Activated CD8-positive, alpha-beta T cell treated with anti-CD3 and anti-CD28 coated beads, Interleukin-2, amount 10 ng/mL, durations not matched to agents 7 days and 5 days (primary cell): ENCODE results near the gene CISH. TPM values are rescaled to one million over a fixed set of nuclear protein-coding genes. Genes with fewer than 3 reads are reported as not detected.
A peak's percentile ranks its signal among the peaks of the same experiment; 100 is the strongest.

Experiments used
- ATAC-seq: fragments of 150-1000 bp; cut with Tn5 transposase; one replicate; pipeline ENCODE4 v1.10.0; 2021; ENCODE audit warnings: moderate library complexity
- CTCF ChIA-PET: fragments of 350-600 bp; sonication (Branson Sonifier 250); formaldehyde crosslinking; loops from one replicate; lab custom pipeline; 2021; ENCODE audit warnings: antibody characterized with exemption; lab: Charles Lee
- POLR2A ChIA-PET: fragments of 350-600 bp; sonication (Branson Sonifier 250); formaldehyde crosslinking; loops from one replicate; lab custom pipeline; 2021; ENCODE audit warnings: antibody characterized with exemption; lab: Charles Lee
- DNase-seq: peaks from one replicate; pipeline ENCODE4 v3.0.0-alpha.2; 2020
- H3K27ac Mint-ChIP-seq: one replicate; pipeline ENCODE4 v1.8.0; 2021; ENCODE audit warnings: mild to moderate bottlenecking, mixed read lengths
- H3K27me3 Mint-ChIP-seq: one replicate; pipeline ENCODE4 v1.8.0; 2021; ENCODE audit warnings: low read depth, mixed read lengths
- H3K36me3 Mint-ChIP-seq: one replicate; pipeline ENCODE4 v1.8.0; 2021; ENCODE audit warnings: low read depth, mixed read lengths
- H3K4me1 Mint-ChIP-seq: one replicate; pipeline ENCODE4 v1.8.0; 2021; ENCODE audit warnings: low read depth, mixed read lengths
- H3K4me3 Mint-ChIP-seq: one replicate; pipeline ENCODE4 v1.8.0; 2021; ENCODE audit warnings: mild to moderate bottlenecking, mixed read lengths
- H3K9me3 Mint-ChIP-seq: one replicate; pipeline ENCODE4 v1.8.0; 2022; ENCODE audit warnings: mixed read lengths; ENCODE audit not compliant: insufficient read depth
- total RNA-seq, 2 experiments: library from RNA; stranded (reverse); gene quantifications; one replicate each; pipeline ENCODE4 v1.2.3, GENCODE V29; 2021

The CISH gene
- total RNA-seq, 2 experiments from 2014 or later = 380 to 394 TPM

GRCh38 chr3:50624634-50625033 is 13.1 kb upstream of the CISH start:
- H3K4me3 Mint-ChIP-seq = peak overlapping the region; percentile 67
- ATAC-seq (no peak), DNase-seq (no peak)
- ChIA-PET CTCF (interaction anchor here (0.9 to 29.5 kb wide), 7 partner anchors 9 to 748 kb away, joined by 3 to 1321 read pairs (median 5); partner anchors contain the start of genes C3orf18 and HEMK1), POLR2A (interaction anchor here (0.7 to 2.3 kb wide), 3 partner anchors 13 to 53 kb away, joined by 3 to 10 read pairs (median 3); no protein-coding TSS in a partner anchor)
- peaks cover 96% of the 10 kb centered on the region for H3K4me1 Mint-ChIP-seq
- no peaks in the 10 kb centered on the region for H3K9me3 Mint-ChIP-seq
- H3K36me3 Mint-ChIP-seq = peaks cover 87% of the 10 kb centered on the region
- no peaks in the 10 kb centered on the region for H3K27me3 Mint-ChIP-seq
- peak overlapping the region; percentile 88 for H3K27ac Mint-ChIP-seq

DNA sequence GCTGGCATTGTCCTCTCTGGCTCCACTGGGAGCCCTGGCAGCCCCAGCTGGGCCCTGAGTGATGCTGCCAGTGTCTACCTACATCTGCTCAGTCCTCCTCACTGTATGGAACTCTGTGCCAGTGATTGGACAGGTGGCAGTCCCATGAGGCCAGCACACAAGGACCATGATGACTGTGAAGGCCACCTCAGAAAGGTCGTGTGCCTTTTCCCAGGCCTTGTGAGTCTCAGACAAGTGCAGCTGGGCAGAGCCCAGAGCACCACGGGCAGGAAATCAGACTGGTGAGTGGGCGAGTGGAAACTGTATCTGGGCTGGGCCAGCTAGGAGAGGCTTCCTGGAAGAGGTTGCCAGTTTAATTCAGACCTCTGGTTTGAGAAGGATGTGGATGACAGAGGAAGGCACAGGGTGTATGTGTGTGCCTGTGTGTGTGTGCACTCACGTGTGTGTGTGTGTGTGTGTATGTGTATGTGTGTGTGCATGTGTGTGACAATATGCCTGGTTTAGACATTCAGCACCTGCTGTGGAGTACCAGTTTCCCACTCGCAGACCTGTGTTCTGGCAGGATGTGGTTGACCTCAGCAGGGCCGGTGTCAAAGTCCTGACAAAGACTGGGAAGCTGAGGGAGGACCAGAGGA is 12.4 kb upstream of the CISH start:
- Mint-ChIP-seq H3K27ac (peak overlapping the region; percentile 88), H3K27me3 (no peaks in the 10 kb centered on the region), H3K9me3 (no peaks in the 10 kb centered on the region), H3K36me3 (peaks cover 88% of the 10 kb centered on the region), H3K4me1 (peaks cover 96% of the 10 kb centered on the region), H3K4me3 (peak overlapping the region; percentile 67)
- DNase-seq (peak; percentile 64), ATAC-seq (peak; percentile 63)
- POLR2A ChIA-PET = interaction anchor here (0.7 to 2.3 kb wide), 7 partner anchors 11 to 55 kb away, joined by 3 to 10 read pairs (median 3); partner anchors contain the start of gene HEMK1
- CTCF ChIA-PET = interaction anchor here (0.8 to 29.5 kb wide), 9 partner anchors 8 to 748 kb away, joined by 3 to 1321 read pairs (median 4); partner anchors contain the start of genes C3orf18 and HEMK1

DNA sequence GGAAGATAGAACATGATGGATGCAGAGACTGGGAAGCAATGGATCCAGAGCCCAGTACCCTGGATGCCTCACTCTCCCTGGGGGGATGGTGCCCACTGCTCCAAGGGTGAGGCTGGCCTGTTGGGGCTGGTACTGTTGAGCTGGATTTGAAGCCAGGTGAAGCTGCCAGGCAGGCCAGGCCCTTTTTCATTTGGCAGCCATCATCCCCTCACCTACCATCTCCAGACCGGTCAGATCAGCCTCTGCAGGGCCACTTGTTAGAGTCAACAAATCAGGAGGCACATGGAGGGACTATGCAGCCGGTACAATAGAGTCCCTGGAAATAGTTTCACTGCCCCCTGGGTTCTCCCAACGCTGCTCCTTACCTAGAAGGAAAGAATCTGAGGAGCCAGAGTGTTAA is 11.3 kb upstream of the CISH start:
- peaks cover 90% of the 10 kb centered on the region for H3K36me3 Mint-ChIP-seq
- CTCF ChIA-PET = interaction anchor here (1.1 to 29.5 kb wide), 5 partner anchors 9 to 51 kb away, joined by 3 to 1321 read pairs (median 17); partner anchors contain the start of genes C3orf18 and HEMK1

GRCh38 chr3:50620820-50621219 is 9.2 kb upstream of the CISH start:
- H3K4me1 Mint-ChIP-seq = peaks cover 77% of the 10 kb centered on the region
- DNase-seq = no peak
- ChIA-PET CTCF (interaction anchor here (0.8 to 29.5 kb wide), 10 partner anchors 11 to 1048 kb away, joined by 3 to 1321 read pairs (median 43); partner anchors contain the start of genes C3orf18, DOCK3 and HEMK1), POLR2A (interaction anchor here (1.0 to 22.1 kb wide), 8 partner anchors 11 to 773 kb away, joined by 3 to 1664 read pairs (median 14); partner anchors contain the start of genes C3orf18, CISH and HEMK1)
- no peak for ATAC-seq
- H3K4me3 Mint-ChIP-seq = peak overlapping the region; percentile 95
- peaks cover 81% of the 10 kb centered on the region for H3K36me3 Mint-ChIP-seq
- no peaks in the 10 kb centered on the region for H3K9me3 Mint-ChIP-seq
- no peaks in the 10 kb centered on the region for H3K27me3 Mint-ChIP-seq
- H3K27ac Mint-ChIP-seq = peak overlapping the region; percentile 86

More for the DNA sequence above, 11.3 kb upstream of the CISH start:
- DNase-seq (no peak), ATAC-seq (no peak)
- peak overlapping the region; percentile 88 for H3K27ac Mint-ChIP-seq
- peaks cover 88% of the 10 kb centered on the region for H3K4me1 Mint-ChIP-seq
- no peaks in the 10 kb centered on the region for H3K9me3 Mint-ChIP-seq
- H3K27me3 Mint-ChIP-seq = no peaks in the 10 kb centered on the region
- POLR2A ChIA-PET = interaction anchor here (1.1 to 2.3 kb wide), 2 partner anchors 49 to 51 kb away, joined by 3 to 10 read pairs; no protein-coding TSS in a partner anchor
- H3K4me3 Mint-ChIP-seq = peak overlapping the region; percentile 1

DNA sequence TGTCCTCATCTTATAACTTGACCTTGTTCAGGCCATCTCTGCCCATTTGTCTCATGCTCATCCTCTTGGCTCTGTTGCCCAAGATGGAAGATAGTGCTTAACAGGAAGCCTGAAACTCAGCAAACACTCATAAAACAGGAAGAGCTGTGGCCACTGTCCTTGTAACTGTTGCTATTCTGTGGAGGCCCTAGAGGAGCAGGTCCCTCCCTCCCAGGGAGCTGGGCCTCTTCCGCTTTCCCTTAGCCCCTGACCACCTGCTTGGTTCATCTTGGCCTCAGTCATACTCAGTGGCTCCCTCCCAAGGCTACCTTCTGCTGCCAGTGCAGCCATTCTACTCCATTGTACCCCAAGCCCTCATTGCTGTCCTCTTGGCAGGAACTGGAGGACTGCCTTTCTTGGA is 8.8 kb upstream of the CISH start:
- peak overlapping the region; percentile 95 for H3K4me3 Mint-ChIP-seq
- H3K36me3 Mint-ChIP-seq = peaks cover 82% of the 10 kb centered on the region
- CTCF ChIA-PET = interaction anchor here (0.8 to 29.5 kb wide), 12 partner anchors 11 to 1049 kb away, joined by 3 to 1321 read pairs (median 46); partner anchors contain the start of genes C3orf18, DOCK3, HEMK1 and MANF
- H3K27ac Mint-ChIP-seq = peak overlapping the region; percentile 86
- no peak for DNase-seq
- H3K4me1 Mint-ChIP-seq = peaks cover 77% of the 10 kb centered on the region
- no peaks in the 10 kb centered on the region for H3K27me3 Mint-ChIP-seq
- ATAC-seq = no peak
- H3K9me3 Mint-ChIP-seq = no peaks in the 10 kb centered on the region
- POLR2A ChIA-PET = interaction anchor here (1.0 to 22.1 kb wide), 8 partner anchors 11 to 773 kb away, joined by 3 to 1664 read pairs (median 14); partner anchors contain the start of genes C3orf18, CISH and HEMK1

DNA sequence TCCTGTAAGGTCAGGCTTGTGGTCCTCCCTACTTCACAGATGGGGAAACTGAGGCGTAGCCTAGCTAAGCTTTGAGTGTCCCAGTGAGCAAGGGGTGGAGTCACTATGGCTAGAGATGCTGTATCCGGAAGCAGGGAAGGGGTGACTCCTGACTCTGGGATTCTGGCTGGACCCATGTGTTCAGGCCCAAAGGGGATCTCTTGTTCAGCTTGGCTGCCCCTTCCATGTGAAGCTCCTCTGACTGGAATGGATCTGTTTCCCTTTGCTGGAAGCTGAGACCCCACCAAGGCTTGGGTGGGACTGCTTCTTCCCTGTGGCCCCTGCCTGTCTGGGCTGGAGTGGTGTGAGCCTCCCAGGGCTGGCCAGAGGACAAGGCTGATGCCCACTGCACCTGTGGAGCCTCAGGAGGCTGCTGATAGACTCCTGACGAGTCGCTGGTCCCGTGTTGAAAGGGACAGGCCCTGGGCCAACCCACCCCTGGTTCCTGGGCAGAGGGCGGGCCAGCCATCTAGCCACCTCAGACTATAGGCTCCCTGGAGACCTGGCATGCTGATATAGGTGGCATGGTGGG is 6.4 kb upstream of the CISH start:
- DNase-seq = peak; percentile 58
- Mint-ChIP-seq H3K27me3 (no peaks in the 10 kb centered on the region), H3K4me1 (peaks cover 71% of the 10 kb centered on the region), H3K4me3 (peak overlapping the region; percentile 95), H3K36me3 (peaks cover 77% of the 10 kb centered on the region), H3K27ac (peak overlapping the region; percentile 86), H3K9me3 (no peaks in the 10 kb centered on the region)
- ChIA-PET POLR2A (interaction anchor here (0.8 to 22.1 kb wide), 15 partner anchors 9 to 882 kb away, joined by 3 to 1664 read pairs (median 6); partner anchors contain the start of genes C3orf18, CYB561D2, DCAF1 and HEMK1), CTCF (interaction anchor here (1.2 to 29.5 kb wide), 11 partner anchors 14 to 881 kb away, joined by 3 to 1321 read pairs (median 80); partner anchors contain the start of genes C3orf18, DCAF1, DOCK3 and HEMK1)
- no peak for ATAC-seq

DNA sequence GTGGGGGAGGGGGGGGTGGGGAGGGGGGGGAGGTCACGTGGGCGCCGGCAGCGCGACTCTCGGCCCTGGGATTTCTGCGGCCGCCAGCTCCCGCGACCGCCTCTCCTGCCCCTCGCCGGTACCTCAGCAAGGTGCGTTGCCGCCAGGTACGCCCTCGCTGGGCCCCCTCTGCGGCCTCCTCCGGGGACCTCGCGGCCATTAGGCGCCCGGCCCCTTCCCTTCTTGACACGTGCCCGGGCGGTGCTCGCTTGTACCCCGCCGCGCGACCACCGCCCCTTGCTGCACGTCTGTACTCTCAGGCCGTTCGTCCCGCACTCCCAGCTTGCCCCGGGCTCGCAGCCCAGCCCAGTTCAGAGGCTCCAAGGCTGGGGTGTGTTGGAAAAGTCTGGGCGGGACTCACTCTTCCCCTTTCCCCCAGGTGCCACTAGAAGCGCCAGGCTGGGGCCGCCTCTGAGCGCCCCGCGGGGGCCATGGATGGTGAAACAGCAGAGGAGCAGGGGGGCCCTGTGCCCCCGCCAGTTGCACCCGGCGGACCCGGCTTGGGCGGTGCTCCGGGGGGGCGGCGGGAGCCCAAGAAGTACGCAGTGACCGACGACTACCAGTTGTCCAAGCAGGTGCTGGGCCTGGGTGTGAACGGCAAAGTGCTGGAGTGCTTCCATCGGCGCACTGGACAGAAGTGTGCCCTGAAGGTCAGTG is 5.7 kb upstream of the CISH start, which contains the start of gene MAPKAPK3:
MAPKAPK3 (plus strand) TSS at position 56 of the 696 bp plus-strand sequence; CDS start at position 471, 415 bp downstream.
- ATAC-seq (peak; percentile 7), DNase-seq (peak; percentile 51)
- Mint-ChIP-seq H3K27ac (peak within 1 kb of the TSS; percentile 89), H3K27me3 (no peaks in the 10 kb centered on the region), H3K4me1 (peaks cover 64% of the 10 kb centered on the region), H3K36me3 (peaks cover 77% of the 10 kb centered on the region), H3K4me3 (peak within 1 kb of the TSS; percentile 95), H3K9me3 (no peaks in the 10 kb centered on the region)
- ChIA-PET POLR2A (interaction anchor here (0.6 to 22.1 kb wide), 18 partner anchors 9 to 882 kb away, joined by 3 to 1664 read pairs (median 5); partner anchors contain the start of genes C3orf18, CYB561D2, HEMK1 and NPRL2), CTCF (interaction anchor here (1.0 to 29.5 kb wide), 25 partner anchors 11 to 1065 kb away, joined by 3 to 1321 read pairs (median 7); partner anchors contain the start of genes C3orf18, DCAF1, DOCK3 and HEMK1)

DNA sequence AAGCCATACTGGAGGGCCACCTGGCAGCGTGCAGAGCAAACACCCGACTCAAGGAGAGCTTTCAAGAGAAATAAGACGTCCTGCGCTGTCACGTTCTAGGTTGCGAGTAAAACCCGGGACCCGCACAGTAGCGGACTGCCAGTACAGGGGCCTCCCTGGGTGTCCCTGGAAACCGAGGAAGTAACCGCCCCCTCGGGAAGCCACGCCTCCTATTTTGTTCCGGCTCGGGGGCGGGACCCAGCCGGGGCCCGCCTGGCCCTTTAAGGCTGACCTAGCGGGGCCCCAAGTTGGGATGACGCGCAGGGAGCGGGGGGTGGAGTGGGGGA is 5.2 kb upstream of the CISH start:
- peak; percentile 98 for DNase-seq
- ChIA-PET POLR2A (interaction anchor here (0.6 to 22.1 kb wide), 14 partner anchors 10 to 769 kb away, joined by 3 to 1664 read pairs (median 6); partner anchors contain the start of genes C3orf18, CYB561D2, HEMK1 and NPRL2), CTCF (interaction anchor here (0.8 to 29.5 kb wide), 28 partner anchors 8 to 1065 kb away, joined by 3 to 1321 read pairs (median 6); partner anchors contain the start of genes C3orf18, DCAF1, DOCK3 and HEMK1)
- H3K4me3 Mint-ChIP-seq = peak overlapping the region; percentile 81
- H3K36me3 Mint-ChIP-seq = peaks cover 76% of the 10 kb centered on the region
- H3K9me3 Mint-ChIP-seq = no peaks in the 10 kb centered on the region
- H3K27ac Mint-ChIP-seq = peak overlapping the region; percentile 89
- no peaks in the 10 kb centered on the region for H3K27me3 Mint-ChIP-seq
- ATAC-seq = peak; percentile 55
- peaks cover 58% of the 10 kb centered on the region for H3K4me1 Mint-ChIP-seq

DNA sequence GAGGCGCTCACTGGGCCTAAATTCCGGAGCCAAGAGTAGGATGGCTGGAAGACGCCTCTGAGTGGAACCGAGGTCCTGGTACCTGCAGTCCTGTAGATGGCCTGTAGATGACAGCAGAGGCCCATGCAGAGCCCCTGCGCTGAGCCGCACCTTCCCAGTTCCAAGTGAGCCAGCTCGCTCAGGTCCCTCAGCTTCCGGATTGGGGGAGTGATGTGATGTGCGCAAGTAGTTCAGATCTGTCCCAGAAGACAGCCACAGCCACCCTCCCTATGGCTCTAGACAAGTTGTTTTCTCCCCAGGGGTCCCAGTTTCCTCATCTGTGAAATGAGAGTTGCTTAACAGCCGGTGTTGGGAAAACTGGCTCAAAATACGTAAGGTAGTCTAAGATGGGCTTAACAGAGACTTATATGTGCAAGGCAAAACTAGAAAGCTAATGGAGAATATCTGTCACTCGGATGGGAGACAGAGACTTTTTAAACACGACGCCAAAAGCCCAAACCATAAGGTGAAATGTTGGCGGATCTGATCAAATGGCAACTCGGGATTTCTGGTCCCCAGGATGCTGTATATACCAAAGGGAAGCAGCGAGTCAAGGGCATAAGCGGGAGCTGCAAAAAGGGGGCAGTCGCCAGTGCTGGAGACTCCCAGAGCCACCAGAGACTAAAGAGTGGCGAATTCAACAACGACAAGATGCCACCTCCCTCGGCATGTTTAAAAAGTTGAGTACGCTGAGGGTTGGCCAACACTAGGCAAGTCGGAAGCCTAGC is 4.6 kb upstream of the CISH start:
- Mint-ChIP-seq H3K9me3 (no peaks in the 10 kb centered on the region), H3K4me1 (peaks cover 55% of the 10 kb centered on the region), H3K27ac (peak overlapping the region; percentile 89), H3K27me3 (no peaks in the 10 kb centered on the region), H3K4me3 (peak overlapping the region; percentile 81), H3K36me3 (peaks cover 78% of the 10 kb centered on the region)
- ChIA-PET POLR2A (interaction anchor here (0.6 to 22.1 kb wide), 17 partner anchors 8 to 1054 kb away, joined by 3 to 1664 read pairs (median 6); partner anchors contain the start of genes C3orf18, CYB561D2, HEMK1 and NPRL2), CTCF (interaction anchor here (0.6 to 29.5 kb wide), 36 partner anchors 8 to 1066 kb away, joined by 3 to 1321 read pairs (median 6); partner anchors contain the start of genes C3orf18, DCAF1, DOCK3 and HEMK1)
- DNase-seq (peak; percentile 89), ATAC-seq (peak; percentile 12)
